SK-N-SH treated with all-trans-retinoic acid at 6 μM for 48 hours (cell line): ENCODE data around the gene PHACTR3.

Experiments
- ARNTL ChIP-seq: fragments of 450-650 bp; formaldehyde crosslinking; IDR thresholded peaks from 2 replicates; pipeline ENCODE4 v1.5.0; 2020; ENCODE audit warnings: low read depth, mild to moderate bottlenecking, moderate library complexity, borderline replicate concordance
- BACH2 ChIP-seq: fragments of 250-450 bp; sonication (Bioruptor Pico); IDR thresholded peaks from 2 replicates; pipeline ENCODE4 v1.9.0; 2021; ENCODE audit warnings: mild to moderate bottlenecking, borderline replicate concordance
- ESRRG ChIP-seq: fragments of 250-450 bp; sonication (Bioruptor Pico); IDR thresholded peaks from 2 replicates; pipeline ENCODE4 v1.6.1; 2021; ENCODE audit warnings: mild to moderate bottlenecking
- ISL1 ChIP-seq: fragments of 250-450 bp; sonication (Bioruptor Pico); IDR thresholded peaks from 2 replicates; pipeline ENCODE4 v2.1.2; 2022; ENCODE audit warnings: mild to moderate bottlenecking, moderate library complexity
- OSR1 ChIP-seq: fragments of 250-450 bp; sonication (Bioruptor Pico); IDR thresholded peaks from 2 replicates; pipeline ENCODE4 v1.8.0; 2022; ENCODE audit warnings: moderate library complexity, mild to moderate bottlenecking, inconsistent platforms
- RARB ChIP-seq: fragments of 250-450 bp; sonication (Bioruptor Pico); IDR thresholded peaks from 2 replicates; pipeline ENCODE4 v1.8.0; 2021; ENCODE audit warnings: mild to moderate bottlenecking, moderate library complexity
- ZC3H10 ChIP-seq: fragments of 250-450 bp; sonication (Bioruptor Pico); IDR thresholded peaks from 2 replicates; pipeline ENCODE4 v1.5.1; 2021; ENCODE audit warnings: mild to moderate bottlenecking, moderate library complexity
- ZFP30 ChIP-seq: fragments of 450-650 bp; formaldehyde crosslinking; IDR thresholded peaks from 2 replicates; pipeline ENCODE4 v1.5.0; 2022; ENCODE audit warnings: mild to moderate bottlenecking, moderate library complexity
- ZNF70 ChIP-seq: fragments of 450-650 bp; formaldehyde crosslinking; IDR thresholded peaks from 2 replicates; pipeline ENCODE4 v1.5.0; 2020; ENCODE audit warnings: mild to moderate bottlenecking, moderate library complexity
- TF ChIP-seq, protein P1 (sequence below): fragments of 250-450 bp; sonication (Bioruptor Pico); IDR thresholded peaks from 2 replicates; pipeline ENCODE4 v1.5.1; 2021; ENCODE audit warnings: mild to moderate bottlenecking, moderate library complexity
- TF ChIP-seq, protein P2 (sequence below): fragments of 250-450 bp; sonication (Bioruptor Pico); IDR thresholded peaks from 2 replicates; pipeline ENCODE4 v1.8.0; 2020; ENCODE audit warnings: mild to moderate bottlenecking, moderate library complexity, borderline replicate concordance

DNA sequence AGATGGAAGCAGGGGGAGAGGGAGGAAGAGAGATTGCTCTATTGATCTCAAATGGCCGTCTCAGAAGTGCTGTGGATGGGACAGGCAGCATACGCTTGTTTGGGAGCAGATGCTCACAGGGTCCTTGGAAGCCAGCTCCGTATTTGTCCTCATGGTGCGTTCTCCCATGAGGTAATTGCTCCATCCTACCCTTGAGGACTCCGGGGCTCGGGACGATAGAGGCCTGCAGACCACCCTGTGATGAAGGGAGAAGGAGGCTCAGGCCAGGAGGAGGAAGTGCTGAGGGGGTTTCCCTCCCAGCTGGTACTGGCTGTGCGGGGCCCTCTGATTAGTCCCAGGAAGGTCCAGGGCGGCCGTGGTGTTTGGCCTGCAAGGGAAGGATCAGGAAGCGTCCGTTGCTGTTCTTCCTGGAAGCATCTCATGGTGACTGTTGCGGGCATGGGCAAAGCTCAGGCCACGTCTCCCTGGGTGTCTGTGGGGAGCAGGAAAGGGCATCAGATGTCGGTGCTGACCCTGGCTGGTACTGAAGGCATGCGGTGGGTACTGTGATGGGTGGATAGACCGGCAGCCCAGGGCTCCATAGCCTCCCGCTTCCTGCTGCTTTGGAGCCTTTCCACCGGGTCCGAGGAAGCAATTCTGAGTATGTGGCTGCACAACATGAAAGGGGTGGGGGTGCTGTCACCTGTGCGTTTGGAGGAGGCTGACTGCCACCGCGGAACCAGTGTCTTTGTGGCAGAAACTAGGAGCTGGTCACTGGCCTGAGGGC is 170.8 kb downstream of the PHACTR3 start:
- no peak for TF ChIP-seq RARB (CRISPR knock-in tag)
- no peak for TF ChIP-seq ZFP30
- TF ChIP-seq BACH2 (CRISPR knock-in tag): no peak
- TF ChIP-seq ZC3H10: no peak
- TF ChIP-seq, protein P1, sequence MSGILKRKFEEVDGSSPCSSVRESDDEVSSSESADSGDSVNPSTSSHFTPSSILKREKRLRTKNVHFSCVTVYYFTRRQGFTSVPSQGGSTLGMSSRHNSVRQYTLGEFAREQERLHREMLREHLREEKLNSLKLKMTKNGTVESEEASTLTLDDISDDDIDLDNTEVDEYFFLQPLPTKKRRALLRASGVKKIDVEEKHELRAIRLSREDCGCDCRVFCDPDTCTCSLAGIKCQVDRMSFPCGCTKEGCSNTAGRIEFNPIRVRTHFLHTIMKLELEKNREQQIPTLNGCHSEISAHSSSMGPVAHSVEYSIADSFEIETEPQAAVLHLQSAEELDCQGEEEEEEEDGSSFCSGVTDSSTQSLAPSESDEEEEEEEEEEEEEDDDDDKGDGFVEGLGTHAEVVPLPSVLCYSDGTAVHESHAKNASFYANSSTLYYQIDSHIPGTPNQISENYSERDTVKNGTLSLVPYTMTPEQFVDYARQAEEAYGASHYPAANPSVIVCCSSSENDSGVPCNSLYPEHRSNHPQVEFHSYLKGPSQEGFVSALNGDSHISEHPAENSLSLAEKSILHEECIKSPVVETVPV (CRISPR knock-in tag): no peak
- TF ChIP-seq ARNTL (CRISPR knock-in tag): no peak
- TF ChIP-seq, protein P2, sequence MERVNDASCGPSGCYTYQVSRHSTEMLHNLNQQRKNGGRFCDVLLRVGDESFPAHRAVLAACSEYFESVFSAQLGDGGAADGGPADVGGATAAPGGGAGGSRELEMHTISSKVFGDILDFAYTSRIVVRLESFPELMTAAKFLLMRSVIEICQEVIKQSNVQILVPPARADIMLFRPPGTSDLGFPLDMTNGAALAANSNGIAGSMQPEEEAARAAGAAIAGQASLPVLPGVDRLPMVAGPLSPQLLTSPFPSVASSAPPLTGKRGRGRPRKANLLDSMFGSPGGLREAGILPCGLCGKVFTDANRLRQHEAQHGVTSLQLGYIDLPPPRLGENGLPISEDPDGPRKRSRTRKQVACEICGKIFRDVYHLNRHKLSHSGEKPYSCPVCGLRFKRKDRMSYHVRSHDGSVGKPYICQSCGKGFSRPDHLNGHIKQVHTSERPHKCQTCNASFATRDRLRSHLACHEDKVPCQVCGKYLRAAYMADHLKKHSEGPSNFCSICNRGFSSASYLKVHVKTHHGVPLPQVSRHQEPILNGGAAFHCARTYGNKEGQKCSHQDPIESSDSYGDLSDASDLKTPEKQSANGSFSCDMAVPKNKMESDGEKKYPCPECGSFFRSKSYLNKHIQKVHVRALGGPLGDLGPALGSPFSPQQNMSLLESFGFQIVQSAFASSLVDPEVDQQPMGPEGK (CRISPR knock-in tag): no peak
- no peak for TF ChIP-seq ZNF70
- no peak for TF ChIP-seq OSR1 (CRISPR knock-in tag)
- TF ChIP-seq ESRRG: no peak
- no peak for TF ChIP-seq ISL1
